Activated naive CD8-positive, alpha-beta T cell treated with anti-CD3 and anti-CD28 coated beads, Interleukin-2, amount 50 U/mL, for 24 hours (primary cell): Measurements from ENCODE around the gene CCDC7.
"Not testable (repeated sequence)": the region's sequence is repeated elsewhere in the genome, so short reads cannot be mapped to it uniquely, and the experiment has no call there.

Source experiments
- ATAC-seq: fragments of 150-1000 bp; cut with Tn5 transposase; one replicate; pipeline ENCODE4 v1.10.0; 2021
- DNase-seq: peaks from one replicate; pipeline ENCODE4 v3.0.0; 2021
- H3K27ac Mint-ChIP-seq: one replicate; pipeline ENCODE4 v1.8.0; 2021; ENCODE audit warnings: mild to moderate bottlenecking, mixed read lengths
- H3K27me3 Mint-ChIP-seq: one replicate; pipeline ENCODE4 v1.8.0; 2021; ENCODE audit warnings: mixed read lengths
- H3K36me3 Mint-ChIP-seq: one replicate; pipeline ENCODE4 v1.8.0; 2021; ENCODE audit warnings: low read depth, mixed read lengths
- H3K4me1 Mint-ChIP-seq: one replicate; pipeline ENCODE4 v1.8.0; 2021; ENCODE audit warnings: mixed read lengths
- H3K4me3 Mint-ChIP-seq: one replicate; pipeline ENCODE4 v1.8.0; 2021; ENCODE audit warnings: mild to moderate bottlenecking, moderate library complexity, mixed read lengths
- H3K9me3 Mint-ChIP-seq: one replicate; pipeline ENCODE4 v1.8.0; 2021; ENCODE audit warnings: mixed read lengths

Gene CCDC7

GRCh38 chr10:32419615-32420014 lies 26.3 kb upstream of the CCDC7 start:
- Mint-ChIP-seq H3K4me3 (no peak overlapping the region), H3K36me3 (no peaks in the 10 kb centered on the region)
- no peak for ATAC-seq

GRCh38 chr10:32426186-32426585 lies 19.8 kb upstream of the CCDC7 start:
- no peak for ATAC-seq

More at GRCh38 chr10:32419615-32420014, 26.3 kb upstream of the CCDC7 start:
- Mint-ChIP-seq H3K4me1 (no peaks in the 10 kb centered on the region), H3K27ac (no peak overlapping the region), H3K27me3 (no peaks in the 10 kb centered on the region), H3K9me3 (no peaks in the 10 kb centered on the region)
- no peak for DNase-seq

GRCh38 chr10:32433542-32433941 lies 12.4 kb upstream of the CCDC7 start:
- ATAC-seq (no peak), DNase-seq (no peak)
- Mint-ChIP-seq H3K4me1 (peaks cover 12% of the 10 kb centered on the region), H3K36me3 (peaks cover 1% of the 10 kb centered on the region), H3K27me3 (peaks cover 2% of the 10 kb centered on the region), H3K4me3 (no peak overlapping the region), H3K9me3 (no peaks in the 10 kb centered on the region), H3K27ac (no peak overlapping the region)

More at GRCh38 chr10:32426186-32426585, 19.8 kb upstream of the CCDC7 start:
- H3K9me3 Mint-ChIP-seq = no peaks in the 10 kb centered on the region
- H3K36me3 Mint-ChIP-seq = no peaks in the 10 kb centered on the region
- no peaks in the 10 kb centered on the region for H3K27me3 Mint-ChIP-seq
- no peak overlapping the region for H3K27ac Mint-ChIP-seq
- no peak overlapping the region for H3K4me3 Mint-ChIP-seq
- H3K4me1 Mint-ChIP-seq = no peaks in the 10 kb centered on the region
- no peak for DNase-seq

GRCh38 chr10:32436215-32436614 lies 9.7 kb upstream of the CCDC7 start:
- Mint-ChIP-seq H3K27me3 (peaks cover 2% of the 10 kb centered on the region), H3K36me3 (peaks cover 1% of the 10 kb centered on the region), H3K27ac (no peak overlapping the region), H3K4me1 (peaks cover 12% of the 10 kb centered on the region), H3K9me3 (no peaks in the 10 kb centered on the region), H3K4me3 (no peak overlapping the region)
- DNase-seq = no peak
- ATAC-seq = no peak

GRCh38 chr10:32437334-32437733 lies 8.6 kb upstream of the CCDC7 start:
- Mint-ChIP-seq H3K4me3 (no peak overlapping the region), H3K27me3 (peaks cover 2% of the 10 kb centered on the region)

GRCh38 chr10:32445036-32445435 lies 904 bp upstream of the CCDC7 start:
- Mint-ChIP-seq H3K4me1 (peaks cover 15% of the 10 kb centered on the region), H3K27me3 (no peaks in the 10 kb centered on the region), H3K27ac (peak overlapping the region; percentile 98), H3K9me3 (no peaks in the 10 kb centered on the region), H3K36me3 (peaks cover 9% of the 10 kb centered on the region), H3K4me3 (peak overlapping the region; percentile 98)
- ATAC-seq (no peak), DNase-seq (no peak)

More at GRCh38 chr10:32437334-32437733, 8.6 kb upstream of the CCDC7 start:
- Mint-ChIP-seq H3K27ac (no peak overlapping the region), H3K4me1 (peaks cover 12% of the 10 kb centered on the region), H3K36me3 (peaks cover 1% of the 10 kb centered on the region), H3K9me3 (no peaks in the 10 kb centered on the region)
- no peak for DNase-seq
- ATAC-seq = no peak

GRCh38 chr10:32446536-32447406 lies 831 bp downstream of the CCDC7 start:
- no peak for DNase-seq
- peaks cover 15% of the 10 kb centered on the region for H3K4me1 Mint-ChIP-seq
- peaks cover 14% of the 10 kb centered on the region for H3K36me3 Mint-ChIP-seq
- peak overlapping the region; percentile 98 for H3K4me3 Mint-ChIP-seq
- H3K9me3 Mint-ChIP-seq = no peaks in the 10 kb centered on the region
- peak overlapping the region; percentile 98 for H3K27ac Mint-ChIP-seq
- no peak for ATAC-seq
- H3K27me3 Mint-ChIP-seq = no peaks in the 10 kb centered on the region

GRCh38 chr10:32454148-32454547 lies 8.2 kb downstream of the CCDC7 start:
- DNase-seq (no peak), ATAC-seq (no peak)
- H3K4me3 Mint-ChIP-seq = no peak overlapping the region
- no peaks in the 10 kb centered on the region for H3K27me3 Mint-ChIP-seq
- H3K9me3 Mint-ChIP-seq = no peaks in the 10 kb centered on the region
- no peak overlapping the region for H3K27ac Mint-ChIP-seq
- H3K36me3 Mint-ChIP-seq = peaks cover 31% of the 10 kb centered on the region
- peaks cover 19% of the 10 kb centered on the region for H3K4me1 Mint-ChIP-seq

- no peak overlapping the region for H3K4me3 Mint-ChIP-seq
- H3K9me3 Mint-ChIP-seq = no peaks in the 10 kb centered on the region
- H3K4me1 Mint-ChIP-seq = peaks cover 35% of the 10 kb centered on the region
- DNase-seq (no peak), ATAC-seq (peak; percentile 77)
- H3K27ac Mint-ChIP-seq = no peak overlapping the region
- H3K27me3 Mint-ChIP-seq = no peaks in the 10 kb centered on the region
- peaks cover 16% of the 10 kb centered on the region for H3K36me3 Mint-ChIP-seq
These were observed 13.2 kb downstream of the CCDC7 start for GRCh38 chr10:32459051-32459698.

GRCh38 chr10:32461203-32461602 lies 15.3 kb downstream of the CCDC7 start:
- Mint-ChIP-seq H3K4me1 (peaks cover 35% of the 10 kb centered on the region), H3K9me3 (no peaks in the 10 kb centered on the region), H3K36me3 (peaks cover 9% of the 10 kb centered on the region), H3K4me3 (no peak overlapping the region), H3K27me3 (no peaks in the 10 kb centered on the region), H3K27ac (no peak overlapping the region)
- DNase-seq (no peak), ATAC-seq (no peak)

GRCh38 chr10:32471232-32471631 lies 25.3 kb downstream of the CCDC7 start:
- H3K4me3 Mint-ChIP-seq = no peak overlapping the region
- H3K4me1 Mint-ChIP-seq = no peaks in the 10 kb centered on the region
- H3K27ac Mint-ChIP-seq = no peak overlapping the region
- peaks cover 26% of the 10 kb centered on the region for H3K36me3 Mint-ChIP-seq
- DNase-seq (no peak), ATAC-seq (no peak)
- no peaks in the 10 kb centered on the region for H3K9me3 Mint-ChIP-seq
- H3K27me3 Mint-ChIP-seq = no peaks in the 10 kb centered on the region

- DNase-seq = no peak
- Mint-ChIP-seq H3K27ac (no peak overlapping the region), H3K36me3 (peaks cover 50% of the 10 kb centered on the region)
These were observed 31.6 kb downstream of the CCDC7 start for GRCh38 chr10:32477499-32477898.

GRCh38 chr10:32481606-32482005 lies 35.7 kb downstream of the CCDC7 start:
- Mint-ChIP-seq H3K4me3 (no peak overlapping the region), H3K27me3 (no peaks in the 10 kb centered on the region), H3K4me1 (no peaks in the 10 kb centered on the region), H3K9me3 (peaks cover 23% of the 10 kb centered on the region), H3K27ac (no peak overlapping the region), H3K36me3 (peaks cover 65% of the 10 kb centered on the region)
- ATAC-seq (no peak), DNase-seq (no peak)

More at GRCh38 chr10:32477499-32477898, 31.6 kb downstream of the CCDC7 start:
- no peaks in the 10 kb centered on the region for H3K4me1 Mint-ChIP-seq
- no peak overlapping the region for H3K4me3 Mint-ChIP-seq
- H3K27me3 Mint-ChIP-seq = no peaks in the 10 kb centered on the region
- peaks cover 20% of the 10 kb centered on the region for H3K9me3 Mint-ChIP-seq
- ATAC-seq = no peak

- Mint-ChIP-seq H3K36me3 (peaks cover 66% of the 10 kb centered on the region), H3K9me3 (peaks cover 28% of the 10 kb centered on the region)
- not testable (repeated sequence) for H3K27me3 Mint-ChIP-seq, H3K4me1 Mint-ChIP-seq, DNase-seq, H3K4me3 Mint-ChIP-seq, H3K27ac Mint-ChIP-seq, ATAC-seq
These were observed 37.1 kb downstream of the CCDC7 start for GRCh38 chr10:32483019-32483502.

GRCh38 chr10:32488038-32488437 lies 42.1 kb downstream of the CCDC7 start:
- H3K36me3 Mint-ChIP-seq = peaks cover 55% of the 10 kb centered on the region
- H3K4me1 Mint-ChIP-seq, DNase-seq, H3K27ac Mint-ChIP-seq, H3K4me3 Mint-ChIP-seq, H3K27me3 Mint-ChIP-seq, ATAC-seq: not testable (repeated sequence)
- H3K9me3 Mint-ChIP-seq = peaks cover 13% of the 10 kb centered on the region
